ENCODE measurements around the gene TIFAB.

TIFAB gene

GRCh38 chr5:135439231-135440205 lies 12.6 kb downstream of the TIFAB start:
- Histone ChIP-seq H2BK12ac (ENCODE audit: low read length) (peak overlapping the region; percentile 62), H4K91ac (ENCODE audit: low read depth, low read length) (no peak overlapping the region), H3K27me3 (ENCODE audit: insufficient read depth, low read length) (no peaks in the 10 kb centered on the region), H3K18ac (ENCODE audit: low read length) (no peak overlapping the region), H3K9ac (ENCODE audit: low read length) (no peak overlapping the region), H3K27ac (ENCODE audit: low read depth, low read length) (no peak overlapping the region), H3K36me3 (ENCODE audit: control insufficient read depth in 1 of 2, insufficient read depth in 2 of 2, low read length in 2 of 2) (no peaks in the 10 kb centered on the region), H2BK5ac (ENCODE audit: low read depth, low read length, poor library complexity) (no peak overlapping the region), H3K4me1 (ENCODE audit: control insufficient read depth in 1 of 2, insufficient read depth in 2 of 2, low read length in 2 of 2) (peaks cover 26 to 37% of the 10 kb centered on the region in 2 experiments), H3K79me2 (ENCODE audit: control insufficient read depth, insufficient read depth, low read length, poor library complexity) (no peaks in the 10 kb centered on the region), H2BK120ac (ENCODE audit: insufficient read depth, low read length, poor library complexity) (no peak overlapping the region), H2AFZ (ENCODE audit: insufficient read depth, low read length, poor library complexity) (no peak overlapping the region), H3K4me3 (ENCODE audit: low read depth, low read length) (no peak overlapping the region), H3K4ac (ENCODE audit: low read depth, low read length) (no peak overlapping the region), H3K14ac (ENCODE audit: low read length) (no peak overlapping the region), H4K12ac (ENCODE audit: low read depth, low read length) (no peak overlapping the region), H3K23ac (ENCODE audit: low read length) (no peak overlapping the region), H3K79me1 (ENCODE audit: low read length) (peaks cover 2% of the 10 kb centered on the region), H3K9me3 (ENCODE audit: insufficient read depth, low read depth, low read length) (no peaks in the 10 kb centered on the region), H4K8ac (ENCODE audit: low read depth, low read length) (no peak overlapping the region), H3K4me2 (ENCODE audit: low read length) (no peak overlapping the region), H2AK5ac (ENCODE audit: low read length) (no peak overlapping the region)
- WGBS (ENCODE audit: extremely low coverage, insufficient coverage, insufficient read length) = no CpG with 5 or more reads among the region's 11 CpGs
- DNase-seq = no peak

GRCh38 chr5:135438636-135439221 lies 13.4 kb downstream of the TIFAB start:
- no CpG with 5 or more reads among the region's 10 CpGs for WGBS (ENCODE audit: extremely low coverage, insufficient coverage, insufficient read length)
- no peaks in the 10 kb centered on the region for H3K27me3 ChIP-seq (ENCODE audit: insufficient read depth, low read length)

GRCh38 chr5:135437796-135438560 lies 14.2 kb downstream of the TIFAB start:
- Histone ChIP-seq H3K4ac (ENCODE audit: low read depth, low read length) (no peak overlapping the region), H3K4me1 (ENCODE audit: control insufficient read depth in 1 of 2, insufficient read depth in 2 of 2, low read length in 2 of 2) (peaks cover 28 to 39% of the 10 kb centered on the region in 2 experiments), H4K8ac (ENCODE audit: low read depth, low read length) (no peak overlapping the region), H3K27ac (ENCODE audit: low read depth, low read length) (peak overlapping the region; percentile 39), H3K79me2 (ENCODE audit: control insufficient read depth, insufficient read depth, low read length, poor library complexity) (no peaks in the 10 kb centered on the region), H3K4me2 (ENCODE audit: low read length) (no peak overlapping the region), H2BK5ac (ENCODE audit: low read depth, low read length, poor library complexity) (no peak overlapping the region), H2AFZ (ENCODE audit: insufficient read depth, low read length, poor library complexity) (no peak overlapping the region), H2BK120ac (ENCODE audit: insufficient read depth, low read length, poor library complexity) (no peak overlapping the region), H2AK5ac (ENCODE audit: low read length) (no peak overlapping the region), H3K27me3 (ENCODE audit: insufficient read depth, low read length) (no peaks in the 10 kb centered on the region), H3K4me3 (ENCODE audit: low read depth, low read length) (no peak overlapping the region), H3K23ac (ENCODE audit: low read length) (no peak overlapping the region), H3K79me1 (ENCODE audit: low read length) (peaks cover 2% of the 10 kb centered on the region), H4K12ac (ENCODE audit: low read depth, low read length) (no peak overlapping the region), H3K9me3 (ENCODE audit: insufficient read depth, low read depth, low read length) (no peaks in the 10 kb centered on the region), H3K18ac (ENCODE audit: low read length) (no peak overlapping the region), H3K14ac (ENCODE audit: low read length) (no peak overlapping the region), H3K36me3 (ENCODE audit: control insufficient read depth in 1 of 2, insufficient read depth in 2 of 2, low read length in 2 of 2) (no peaks in the 10 kb centered on the region), H3K9ac (ENCODE audit: low read length) (no peak overlapping the region), H4K91ac (ENCODE audit: low read depth, low read length) (peak overlapping the region; percentile 20), H2BK12ac (ENCODE audit: low read length) (no peak overlapping the region)
- WGBS (ENCODE audit: extremely low coverage, insufficient coverage, insufficient read length) = no CpG with 5 or more reads among the region's 13 CpGs
- DNase-seq = peak; percentile 95 to 96

More at GRCh38 chr5:135438636-135439221, 13.4 kb downstream of the TIFAB start:
- H3K14ac ChIP-seq (ENCODE audit: low read length) = no peak overlapping the region
- H3K9me3 ChIP-seq (ENCODE audit: insufficient read depth, low read depth, low read length) = no peaks in the 10 kb centered on the region
- no peak overlapping the region for H3K18ac ChIP-seq (ENCODE audit: low read length)
- H2BK5ac ChIP-seq (ENCODE audit: low read depth, low read length, poor library complexity) = no peak overlapping the region
- H3K23ac ChIP-seq (ENCODE audit: low read length) = no peak overlapping the region
- no peak overlapping the region for H4K8ac ChIP-seq (ENCODE audit: low read depth, low read length)
- peaks cover 2% of the 10 kb centered on the region for H3K79me1 ChIP-seq (ENCODE audit: low read length)
- H3K4me1 ChIP-seq (ENCODE audit: control insufficient read depth in 1 of 2, insufficient read depth in 2 of 2, low read length in 2 of 2) = peaks cover 31 to 44% of the 10 kb centered on the region in 2 experiments
- H3K4ac ChIP-seq (ENCODE audit: low read depth, low read length) = no peak overlapping the region
- no peak overlapping the region for H2AFZ ChIP-seq (ENCODE audit: insufficient read depth, low read length, poor library complexity)
- peak overlapping the region; percentile 15 for H3K27ac ChIP-seq (ENCODE audit: low read depth, low read length)
- no peaks in the 10 kb centered on the region for H3K79me2 ChIP-seq (ENCODE audit: control insufficient read depth, insufficient read depth, low read length, poor library complexity)
- H2BK120ac ChIP-seq (ENCODE audit: insufficient read depth, low read length, poor library complexity) = no peak overlapping the region
- no peak for DNase-seq
- no peak overlapping the region for H3K4me2 ChIP-seq (ENCODE audit: low read length)
- H2AK5ac ChIP-seq (ENCODE audit: low read length) = no peak overlapping the region
- no peak overlapping the region for H2BK12ac ChIP-seq (ENCODE audit: low read length)
- no peak overlapping the region for H3K4me3 ChIP-seq (ENCODE audit: low read depth, low read length)
- no peaks in the 10 kb centered on the region for H3K36me3 ChIP-seq (ENCODE audit: control insufficient read depth in 1 of 2, insufficient read depth in 2 of 2, low read length in 2 of 2)
- no peak overlapping the region for H4K12ac ChIP-seq (ENCODE audit: low read depth, low read length)
- no peak overlapping the region for H3K9ac ChIP-seq (ENCODE audit: low read length)
- no peak overlapping the region for H4K91ac ChIP-seq (ENCODE audit: low read depth, low read length)

DNA sequence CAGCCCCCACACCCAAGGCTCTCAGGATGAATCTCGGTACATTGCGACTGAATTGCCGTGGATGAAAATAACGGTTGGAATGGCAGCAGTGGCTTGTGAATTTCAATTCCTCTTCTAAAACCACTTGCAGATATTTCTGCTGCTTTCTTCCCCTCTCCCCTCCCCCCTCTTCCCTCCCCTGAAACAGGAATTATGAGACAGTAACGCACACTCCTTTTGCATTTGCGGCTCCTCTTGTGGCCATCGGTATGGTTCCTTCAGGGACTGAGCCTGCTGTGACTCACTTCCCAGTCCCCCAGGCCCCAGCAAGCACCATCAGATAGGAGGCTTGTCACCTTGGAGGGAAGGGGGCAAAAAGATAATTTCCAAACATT lies 14.7 kb downstream of the TIFAB start:
- Histone ChIP-seq H3K27ac (ENCODE audit: low read depth, low read length) (peak overlapping the region; percentile 39), H2AK5ac (ENCODE audit: low read length) (no peak overlapping the region), H3K36me3 (ENCODE audit: control insufficient read depth in 1 of 2, insufficient read depth in 2 of 2, low read length in 2 of 2) (no peaks in the 10 kb centered on the region), H3K79me2 (ENCODE audit: control insufficient read depth, insufficient read depth, low read length, poor library complexity) (no peaks in the 10 kb centered on the region), H2BK5ac (ENCODE audit: low read depth, low read length, poor library complexity) (no peak overlapping the region), H3K27me3 (ENCODE audit: insufficient read depth, low read length) (no peaks in the 10 kb centered on the region), H3K14ac (ENCODE audit: low read length) (no peak overlapping the region), H3K9me3 (ENCODE audit: insufficient read depth, low read depth, low read length) (no peaks in the 10 kb centered on the region), H3K18ac (ENCODE audit: low read length) (no peak overlapping the region), H4K91ac (ENCODE audit: low read depth, low read length) (peak overlapping the region; percentile 29), H3K4me2 (ENCODE audit: low read length) (no peak overlapping the region), H3K79me1 (ENCODE audit: low read length) (peaks cover 2% of the 10 kb centered on the region), H3K23ac (ENCODE audit: low read length) (no peak overlapping the region), H3K9ac (ENCODE audit: low read length) (no peak overlapping the region), H4K8ac (ENCODE audit: low read depth, low read length) (no peak overlapping the region), H3K4ac (ENCODE audit: low read depth, low read length) (no peak overlapping the region), H3K4me3 (ENCODE audit: low read depth, low read length) (no peak overlapping the region), H4K12ac (ENCODE audit: low read depth, low read length) (no peak overlapping the region), H2BK12ac (ENCODE audit: low read length) (no peak overlapping the region), H2AFZ (ENCODE audit: insufficient read depth, low read length, poor library complexity) (no peak overlapping the region), H2BK120ac (ENCODE audit: insufficient read depth, low read length, poor library complexity) (no peak overlapping the region), H3K4me1 (ENCODE audit: control insufficient read depth in 1 of 2, insufficient read depth in 2 of 2, low read length in 2 of 2) (peaks cover 28 to 36% of the 10 kb centered on the region in 2 experiments)
- no CpG with 5 or more reads among the region's 7 CpGs for WGBS (ENCODE audit: extremely low coverage, insufficient coverage, insufficient read length)
- DNase-seq = peak; percentile 58 to 61
